ENCODE data around the gene RFX4.

GRCh38 chr12:106710143-106710893, 127.5 kb downstream of the RFX4 start:
- TF ChIP-seq CTCF (IDR thresholded peaks at IDR 0.05; ENCODE audit: borderline replicate concordance, extremely low read depth, low read length, poor library complexity, severe bottlenecking) (no peak), EZH2 (IDR thresholded peaks at IDR 0.05; ENCODE audit: borderline replicate concordance, low read depth, low read length, severe bottlenecking) (no peak)
